Measurements from ENCODE around the gene SAMD1.

Gene SAMD1

DNA sequence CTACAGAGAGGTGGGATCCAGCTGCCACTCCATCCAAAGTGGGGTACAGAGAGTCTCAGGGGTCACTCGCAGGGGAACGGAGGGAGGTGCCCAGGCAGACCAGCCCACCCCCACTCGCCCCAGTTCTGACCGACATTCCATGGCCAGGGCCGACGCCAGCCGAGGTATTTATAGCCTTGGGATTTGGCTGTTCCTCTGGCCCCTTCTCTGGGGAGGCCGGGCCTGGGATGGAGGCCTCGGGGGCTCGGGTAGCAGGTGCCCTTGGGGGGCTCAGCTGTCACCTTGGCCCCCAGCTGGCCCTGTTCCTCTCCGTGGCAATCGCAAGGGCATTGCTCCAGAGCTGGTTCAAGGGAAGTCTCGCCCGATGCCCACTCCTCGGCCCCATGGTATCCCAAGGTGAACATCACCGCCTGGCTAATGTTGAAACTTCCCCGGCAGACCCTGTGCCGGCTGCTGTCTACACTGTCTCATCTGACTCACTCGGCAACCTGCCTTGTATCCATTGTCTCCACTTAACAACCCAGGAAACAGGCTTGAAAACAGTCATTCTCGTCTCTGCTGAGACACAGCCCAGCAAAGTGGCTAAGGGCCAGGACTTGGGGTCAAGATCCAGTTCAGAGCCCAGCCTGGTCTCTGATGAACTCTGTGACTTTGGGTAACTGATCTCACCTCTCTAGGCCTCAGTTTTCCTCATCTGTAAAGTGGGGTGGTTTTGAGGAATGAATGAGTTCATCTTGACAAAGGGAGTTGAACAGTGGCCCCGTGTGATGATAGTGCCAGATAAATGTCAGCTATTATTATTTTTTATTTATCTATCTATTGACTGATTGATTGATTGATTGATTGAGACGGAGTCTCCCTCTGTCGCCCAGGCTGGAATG, 17.3 kb upstream of the SAMD1 start:
- TF ChIP-seq, protein P1, sequence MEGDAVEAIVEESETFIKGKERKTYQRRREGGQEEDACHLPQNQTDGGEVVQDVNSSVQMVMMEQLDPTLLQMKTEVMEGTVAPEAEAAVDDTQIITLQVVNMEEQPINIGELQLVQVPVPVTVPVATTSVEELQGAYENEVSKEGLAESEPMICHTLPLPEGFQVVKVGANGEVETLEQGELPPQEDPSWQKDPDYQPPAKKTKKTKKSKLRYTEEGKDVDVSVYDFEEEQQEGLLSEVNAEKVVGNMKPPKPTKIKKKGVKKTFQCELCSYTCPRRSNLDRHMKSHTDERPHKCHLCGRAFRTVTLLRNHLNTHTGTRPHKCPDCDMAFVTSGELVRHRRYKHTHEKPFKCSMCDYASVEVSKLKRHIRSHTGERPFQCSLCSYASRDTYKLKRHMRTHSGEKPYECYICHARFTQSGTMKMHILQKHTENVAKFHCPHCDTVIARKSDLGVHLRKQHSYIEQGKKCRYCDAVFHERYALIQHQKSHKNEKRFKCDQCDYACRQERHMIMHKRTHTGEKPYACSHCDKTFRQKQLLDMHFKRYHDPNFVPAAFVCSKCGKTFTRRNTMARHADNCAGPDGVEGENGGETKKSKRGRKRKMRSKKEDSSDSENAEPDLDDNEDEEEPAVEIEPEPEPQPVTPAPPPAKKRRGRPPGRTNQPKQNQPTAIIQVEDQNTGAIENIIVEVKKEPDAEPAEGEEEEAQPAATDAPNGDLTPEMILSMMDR (conservative IDR thresholded peaks at IDR 0.05; ENCODE audit: low read length) = no peak
- no peak for DNase-seq (ENCODE audit: low read depth)
- no peak overlapping the region for H3K4me3 ChIP-seq (ENCODE audit: low read length)

DNA sequence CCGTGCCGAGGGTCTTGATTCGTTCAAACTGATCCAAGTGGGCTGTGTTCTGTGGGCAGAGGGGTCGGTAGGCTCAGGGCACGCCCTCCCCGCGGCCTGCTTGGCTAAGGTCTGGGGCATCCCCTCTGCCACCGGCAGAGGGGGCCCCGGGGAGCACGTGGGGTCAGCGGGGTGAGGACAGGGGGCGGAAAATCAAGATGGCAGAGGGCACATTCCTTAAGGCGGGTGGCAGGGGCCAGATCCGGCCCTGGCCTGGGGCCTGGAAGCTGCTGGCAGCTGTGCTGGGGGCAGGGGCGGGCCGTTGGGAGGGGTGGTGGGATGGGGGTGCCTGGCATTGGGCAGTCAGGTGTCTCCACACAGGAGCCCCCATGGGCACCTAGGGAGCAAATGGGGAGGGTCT, 16.3 kb upstream of the SAMD1 start:
- DNase-seq (ENCODE audit: low read depth) = no peak
- H3K4me3 ChIP-seq (ENCODE audit: low read length) = no peak overlapping the region
- TF ChIP-seq, protein P1 (conservative IDR thresholded peaks at IDR 0.05; ENCODE audit: low read length) = no peak

DNA sequence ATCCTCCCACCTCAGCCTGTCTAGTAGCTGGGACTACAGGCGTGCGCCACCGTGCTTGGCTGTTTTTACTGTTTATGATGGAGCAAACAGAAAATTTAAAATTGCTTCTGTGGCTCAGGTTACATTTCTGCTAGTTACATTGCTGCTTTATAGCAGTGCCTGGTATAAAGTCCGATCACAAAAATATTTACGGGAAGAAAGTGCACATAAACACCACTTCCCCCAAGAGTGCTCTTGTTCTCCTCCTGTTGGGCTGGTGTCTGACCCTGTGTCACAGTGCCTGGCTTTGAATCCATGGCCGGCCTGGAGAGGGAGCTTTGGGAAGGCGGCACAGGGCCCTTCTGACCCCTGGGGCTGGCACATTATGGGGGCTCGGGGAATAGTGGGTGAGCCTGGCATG, 15.1 kb upstream of the SAMD1 start:
- TF ChIP-seq, protein P1 (conservative IDR thresholded peaks at IDR 0.05; ENCODE audit: low read length) = no peak
- DNase-seq (ENCODE audit: low read depth) = no peak
- no peak overlapping the region for H3K4me3 ChIP-seq (ENCODE audit: low read length)

DNA sequence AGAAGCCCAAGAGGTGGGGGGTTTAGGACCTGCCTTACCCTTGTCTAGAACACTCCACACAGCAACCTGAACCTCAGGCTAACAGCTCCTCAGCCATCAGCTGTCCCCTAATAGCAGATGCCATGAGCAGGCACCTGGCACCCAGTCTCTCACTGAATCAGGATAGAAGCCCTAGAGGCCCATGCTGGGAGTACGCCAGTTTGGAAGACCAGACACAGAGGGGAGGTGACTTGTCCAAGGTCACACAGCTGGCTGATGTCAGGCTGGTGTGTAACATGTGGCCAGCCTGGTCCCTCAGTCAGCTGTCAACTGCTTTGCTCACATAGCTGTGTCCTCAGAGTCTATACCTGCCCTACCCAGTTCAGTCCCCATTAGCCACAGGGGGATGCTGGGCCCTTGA, 12.8 kb upstream of the SAMD1 start:
- TF ChIP-seq, protein P1 (conservative IDR thresholded peaks at IDR 0.05; ENCODE audit: low read length) = no peak
- no peak for DNase-seq (ENCODE audit: low read depth)
- H3K4me3 ChIP-seq (ENCODE audit: low read length) = no peak overlapping the region

DNA sequence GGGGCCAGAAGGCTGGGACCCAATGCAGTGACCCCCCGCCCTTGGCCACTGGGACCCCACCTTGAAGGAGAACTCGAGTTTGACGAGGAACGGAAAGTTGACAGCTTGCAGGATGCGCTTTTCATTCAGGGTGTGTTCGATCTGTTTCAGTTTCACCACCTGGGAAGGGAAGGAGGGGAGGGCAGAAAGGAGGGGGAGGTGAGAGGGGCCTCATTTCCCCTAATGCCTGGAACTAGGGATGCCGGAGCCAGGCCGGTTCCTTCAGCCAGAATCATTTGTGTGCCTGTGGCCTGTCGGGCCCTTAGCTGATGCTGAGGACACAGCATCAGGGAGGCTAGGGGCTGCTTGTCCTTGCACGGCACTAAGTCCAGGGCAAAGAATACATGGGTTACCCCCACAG, 12.2 kb upstream of the SAMD1 start:
- TF ChIP-seq, protein P1 (conservative IDR thresholded peaks at IDR 0.05; ENCODE audit: low read length) = no peak
- no peak for DNase-seq (ENCODE audit: low read depth)
- H3K4me3 ChIP-seq (ENCODE audit: low read length) = no peak overlapping the region

DNA sequence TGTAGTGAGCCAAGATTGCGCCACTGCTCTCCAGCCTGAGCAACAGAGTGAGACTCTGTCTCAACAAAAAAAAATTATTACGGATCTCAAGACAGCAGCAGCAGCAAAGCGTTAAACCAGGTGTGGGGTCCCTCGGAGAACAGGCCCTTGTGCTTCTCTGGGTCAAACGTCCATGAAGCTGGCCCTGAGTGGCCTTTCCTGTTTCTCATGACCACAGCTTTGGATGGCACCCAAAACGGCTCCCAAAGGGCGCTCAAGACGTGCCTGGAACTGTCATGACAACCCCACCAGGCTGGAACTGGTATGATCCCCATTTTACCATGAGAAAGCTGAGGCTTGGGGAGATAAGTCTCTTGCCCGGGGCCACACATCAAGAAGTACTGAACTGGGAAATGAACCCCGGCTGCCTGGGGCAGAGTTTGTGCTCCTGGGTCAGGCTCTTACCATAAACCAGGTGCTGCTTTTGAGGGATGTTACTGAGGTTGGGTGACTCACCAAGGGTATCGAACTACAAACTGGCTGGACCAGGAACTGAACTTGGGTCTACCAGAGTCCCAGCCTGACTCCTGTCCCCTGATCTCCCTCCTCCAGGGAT, 11.6 kb upstream of the SAMD1 start:
- no peak overlapping the region for H3K4me3 ChIP-seq (ENCODE audit: low read length)
- TF ChIP-seq, protein P1 (conservative IDR thresholded peaks at IDR 0.05; ENCODE audit: low read length) = no peak
- DNase-seq (ENCODE audit: low read depth) = no peak
